ENCODE data around the gene NPHP3. TPM values are rescaled to one million over a fixed set of nuclear protein-coding genes. Genes with fewer than 3 reads are reported as not detected.

NPHP3 gene
- total RNA-seq, 4 donors from 2014 or later, result 25.6 to 46.0 (median 32.0) TPM

DNA sequence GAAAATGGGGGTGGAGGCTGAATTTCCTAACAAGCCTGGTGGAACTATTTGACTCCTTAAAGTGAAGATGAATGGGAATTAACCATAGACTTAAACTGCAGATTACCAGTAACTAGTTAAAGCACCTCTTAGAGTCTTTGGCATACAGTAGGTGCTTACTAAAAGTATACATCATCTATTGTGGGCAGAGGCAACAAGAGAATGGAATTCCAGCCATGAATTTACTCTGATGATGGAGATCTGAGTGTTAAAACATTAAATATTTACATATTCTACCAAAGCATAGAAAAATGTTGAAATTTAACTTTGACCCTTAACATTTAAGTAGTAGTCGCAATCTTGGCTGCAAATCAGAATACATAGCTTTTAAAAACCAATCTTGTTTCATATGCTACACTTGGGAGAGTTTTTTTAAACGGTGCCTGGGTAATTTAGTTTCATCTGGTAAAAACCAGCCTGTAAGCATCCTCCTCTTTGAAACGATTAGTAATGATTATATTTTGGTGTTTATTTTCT is 56.9 kb downstream of the NPHP3 start:
- DNase-seq (ENCODE audit: low spot score) (no peak), ATAC-seq (ENCODE audit: low FRiP score) (no peak)
- TF ChIP-seq, protein P1, sequence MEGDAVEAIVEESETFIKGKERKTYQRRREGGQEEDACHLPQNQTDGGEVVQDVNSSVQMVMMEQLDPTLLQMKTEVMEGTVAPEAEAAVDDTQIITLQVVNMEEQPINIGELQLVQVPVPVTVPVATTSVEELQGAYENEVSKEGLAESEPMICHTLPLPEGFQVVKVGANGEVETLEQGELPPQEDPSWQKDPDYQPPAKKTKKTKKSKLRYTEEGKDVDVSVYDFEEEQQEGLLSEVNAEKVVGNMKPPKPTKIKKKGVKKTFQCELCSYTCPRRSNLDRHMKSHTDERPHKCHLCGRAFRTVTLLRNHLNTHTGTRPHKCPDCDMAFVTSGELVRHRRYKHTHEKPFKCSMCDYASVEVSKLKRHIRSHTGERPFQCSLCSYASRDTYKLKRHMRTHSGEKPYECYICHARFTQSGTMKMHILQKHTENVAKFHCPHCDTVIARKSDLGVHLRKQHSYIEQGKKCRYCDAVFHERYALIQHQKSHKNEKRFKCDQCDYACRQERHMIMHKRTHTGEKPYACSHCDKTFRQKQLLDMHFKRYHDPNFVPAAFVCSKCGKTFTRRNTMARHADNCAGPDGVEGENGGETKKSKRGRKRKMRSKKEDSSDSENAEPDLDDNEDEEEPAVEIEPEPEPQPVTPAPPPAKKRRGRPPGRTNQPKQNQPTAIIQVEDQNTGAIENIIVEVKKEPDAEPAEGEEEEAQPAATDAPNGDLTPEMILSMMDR (IDR thresholded peaks at IDR 0.05), result no peak

DNA sequence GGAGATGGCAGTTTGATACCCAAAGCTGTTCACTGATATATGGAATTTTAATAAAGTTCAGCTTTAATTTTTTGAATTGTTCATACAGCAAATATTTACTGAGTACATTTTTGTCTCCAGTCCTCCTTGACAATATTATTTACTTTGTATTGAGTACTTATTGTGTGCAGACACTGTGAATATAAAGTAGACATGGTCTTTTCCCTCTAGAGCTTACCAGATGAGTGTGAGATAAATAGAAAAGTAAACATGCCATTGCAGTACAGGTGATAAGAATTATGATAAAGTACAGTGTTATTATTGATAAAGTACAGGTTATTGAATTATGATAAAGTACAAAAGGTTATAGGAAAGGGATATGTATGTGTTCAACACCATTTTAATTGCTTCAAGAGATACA is 60.0 kb downstream of the NPHP3 start:
- DNase-seq (ENCODE audit: low spot score) (no peak), ATAC-seq (ENCODE audit: low FRiP score) (no peak)
- TF ChIP-seq, protein P1 (IDR thresholded peaks at IDR 0.05), result no peak

DNA sequence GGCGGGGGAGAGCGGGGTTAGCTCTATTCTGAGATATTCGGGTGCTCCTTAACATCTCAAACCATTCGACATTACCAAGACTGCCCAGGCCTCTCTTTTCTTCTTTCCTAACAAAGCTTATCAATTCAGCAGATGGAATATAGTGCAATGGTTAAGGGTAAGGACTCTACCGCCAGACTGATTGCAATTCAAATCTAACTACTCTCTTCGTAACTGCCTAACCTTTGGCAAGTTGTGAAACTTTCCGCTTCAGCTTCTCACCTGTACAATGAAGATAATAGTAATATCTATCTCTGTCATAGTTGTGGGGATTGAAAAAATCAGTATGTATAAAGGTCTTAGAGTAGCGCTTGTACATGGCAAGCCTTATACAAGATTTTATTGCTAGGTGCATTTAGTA is 61.1 kb downstream of the NPHP3 start:
- ATAC-seq (ENCODE audit: low FRiP score), result no peak
- no peak for DNase-seq (ENCODE audit: low spot score)

DNA sequence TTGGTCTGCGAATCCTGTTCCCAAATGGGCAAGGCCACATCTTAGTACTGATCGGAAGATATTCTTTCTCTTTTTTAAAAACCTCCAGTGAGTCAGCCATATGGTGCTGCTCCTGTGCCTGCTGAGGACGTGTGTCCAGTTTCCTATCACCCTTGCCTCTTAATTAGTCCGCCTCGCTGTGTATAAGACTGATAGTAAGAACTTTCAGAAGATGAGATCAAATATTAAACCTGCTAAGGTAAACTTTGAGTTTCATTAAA is 61.5 kb downstream of the NPHP3 start:
- DNase-seq (ENCODE audit: low spot score) (no peak), ATAC-seq (ENCODE audit: low FRiP score) (peak; percentile 19)
- TF ChIP-seq, protein P1 (IDR thresholded peaks at IDR 0.05), result no peak

More for the DNA sequence above, 61.1 kb downstream of the NPHP3 start:
- TF ChIP-seq, protein P1 (IDR thresholded peaks at IDR 0.05), result no peak

DNA sequence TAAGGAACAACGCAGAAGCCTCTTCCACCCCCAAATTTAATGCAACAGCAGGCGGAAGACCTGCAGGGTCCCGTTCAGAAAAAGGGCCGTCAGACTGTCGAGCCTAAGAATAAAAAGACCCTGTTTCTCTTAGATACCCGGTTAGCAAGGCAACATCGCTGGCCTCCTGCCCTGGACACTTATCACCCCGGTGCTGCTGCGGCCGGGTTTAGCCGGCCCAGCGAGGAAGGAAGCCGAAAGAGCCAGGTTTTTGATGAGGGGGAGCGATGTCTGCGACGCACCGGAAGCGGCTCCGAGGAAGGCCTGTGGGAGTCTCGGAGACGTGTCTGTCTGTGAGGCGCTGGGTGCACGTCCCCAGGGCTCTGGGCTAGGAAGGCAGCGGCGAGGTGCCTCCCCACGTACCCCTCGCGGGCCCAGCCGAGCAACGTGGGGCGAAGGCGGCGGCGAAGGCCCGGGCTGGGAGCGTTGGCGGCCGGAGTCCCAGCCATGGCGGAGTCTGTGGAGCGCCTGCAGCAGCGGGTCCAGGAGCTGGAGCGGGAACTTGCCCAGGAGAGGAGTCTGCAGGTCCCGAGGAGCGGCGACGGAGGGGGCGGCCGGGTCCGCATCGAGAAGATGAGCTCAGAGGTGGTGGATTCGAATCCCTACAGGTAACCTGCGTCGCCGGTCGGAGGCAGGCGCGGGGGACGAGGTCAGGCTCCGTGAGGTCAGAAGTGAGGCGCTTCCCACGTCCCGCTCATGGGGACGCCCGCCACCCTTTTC is 62.0 kb downstream of the NPHP3 start, which contains the start of gene UBA5:
Gene UBA5, plus strand, starts transcription at position 278 of the 759 bp plus-strand sequence. Its CDS starts 209 bp downstream, at position 487.
- DNase-seq (ENCODE audit: low spot score), result no peak

DNA sequence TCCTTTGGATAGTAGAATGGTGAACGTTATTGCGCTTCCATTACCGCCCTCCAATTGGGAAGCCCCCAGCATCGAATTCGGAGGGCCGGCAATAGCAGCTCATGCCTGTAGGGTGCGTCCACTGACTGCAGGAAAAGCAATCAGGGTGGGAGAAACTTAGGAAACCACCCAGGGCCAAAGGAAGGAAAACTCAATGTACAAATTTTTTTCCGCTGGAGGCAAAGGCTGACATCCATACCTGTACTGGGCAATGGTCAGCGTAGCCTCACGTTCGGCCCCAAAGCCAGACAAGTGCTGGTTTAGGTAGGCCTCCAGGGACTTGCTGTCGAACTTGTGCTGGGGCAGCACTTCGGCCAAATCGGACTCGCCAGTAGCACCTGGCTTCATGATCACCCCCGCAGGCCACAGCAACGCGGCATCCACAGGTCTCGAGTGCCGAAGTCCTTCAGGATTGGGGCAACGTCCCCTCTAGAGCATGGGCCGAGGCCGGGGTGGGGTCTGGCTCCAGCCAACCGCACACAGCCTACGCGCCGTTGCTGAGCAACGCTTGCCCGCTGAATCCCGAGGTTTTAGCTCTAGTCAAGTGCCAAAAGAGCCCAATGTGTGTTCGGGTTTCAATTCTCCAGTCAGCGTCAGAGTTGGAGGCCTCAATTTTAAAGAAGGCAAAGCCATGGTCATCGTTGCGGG is 62.7 kb downstream of the NPHP3 start, which contains the start of gene ACAD11:
Gene ACAD11, minus strand, starts transcription at position 445 of the 687 bp plus-strand sequence. Its CDS starts 58 bp downstream, at position 387.
- DNase-seq (ENCODE audit: low spot score), result peak; percentile 31
- TF ChIP-seq, protein P1 (IDR thresholded peaks at IDR 0.05), result no peak
- peak; percentile 88 for ATAC-seq (ENCODE audit: low FRiP score)

More for the DNA sequence above, 62.0 kb downstream of the NPHP3 start, which contains the start of gene UBA5:
- TF ChIP-seq, protein P1 (IDR thresholded peaks at IDR 0.05), result no peak
- peak; percentile 77 for ATAC-seq (ENCODE audit: low FRiP score)
